K562 (cell line): ENCODE results near the gene CDKL1. TPM values are rescaled to one million over a fixed set of nuclear protein-coding genes. Genes with fewer than 3 reads are reported as not detected.

Experiments used
- FOXK1 ChIP-seq: sonication (generic); formaldehyde crosslinking; IDR thresholded peaks from 2 replicates; pipeline ENCODE4 v1.8.0; 2022; ENCODE audit warnings: missing genetic modification reagents, mild to moderate bottlenecking, borderline replicate concordance
- HNRNPLL ChIP-seq: fragments of 200-400 bp; formaldehyde crosslinking; IDR thresholded peaks from 2 replicates; pipeline ENCODE4 v1.6.1; 2017; ENCODE audit warnings: low read length, low read depth, mild to moderate bottlenecking; ENCODE audit not compliant: poor library complexity, severe bottlenecking
- ID3 ChIP-seq, 2 experiments: fragments of 250-450 bp in 1 of 2; fragments of 450-650 bp in 1 of 2; sonication (Bioruptor Pico) in 1 of 2; IDR thresholded peaks; 2 replicates each; pipeline versions ENCODE4 v1.6.1 to v1.8.0; 2016 to 2021; ENCODE audit warnings: mild to moderate bottlenecking in 2 of 2, moderate library complexity in 2 of 2, missing compliant biosample characterization in 1 of 2, missing genetic modification characterization in 1 of 2
- RBFOX2 ChIP-seq: fragments of 200-400 bp; formaldehyde crosslinking; IDR thresholded peaks from 2 replicates; pipeline ENCODE4 v1.6.1; 2017; ENCODE audit warnings: low read depth, mild to moderate bottlenecking, low read length, moderate library complexity
- SAFB ChIP-seq: fragments of 200-400 bp; formaldehyde crosslinking; IDR thresholded peaks from 2 replicates; pipeline ENCODE4 v1.6.1; 2017; ENCODE audit warnings: low read depth, low read length, borderline replicate concordance
- ZFX ChIP-seq: sonication (generic); formaldehyde crosslinking; IDR thresholded peaks from 2 replicates; pipeline ENCODE4 v1.8.0; 2022; ENCODE audit warnings: mild to moderate bottlenecking, missing genetic modification reagents, moderate library complexity
- ZNF197 ChIP-seq: fragments of 200-800 bp; sonication (Bioruptor generic); IDR thresholded peaks from 2 replicates; pipeline ENCODE4 v1.6.1; 2016; ENCODE audit warnings: low read depth, missing genetic modification characterization, missing compliant biosample characterization
- ZNF431 ChIP-seq: sonication (generic); formaldehyde crosslinking; IDR thresholded peaks from 2 replicates; pipeline ENCODE4 v1.8.0; 2022; ENCODE audit warnings: mild to moderate bottlenecking, missing genetic modification reagents
- ZNF592 ChIP-seq: fragments of 450-650 bp; IDR thresholded peaks from 2 replicates; pipeline ENCODE4 v1.6.1; 2017; ENCODE audit warnings: antibody characterized with exemption, mild to moderate bottlenecking
- ZNF609 ChIP-seq: sonication (generic); formaldehyde crosslinking; IDR thresholded peaks from 2 replicates; pipeline ENCODE4 v1.8.1; 2023; ENCODE audit warnings: missing genetic modification reagents, mild to moderate bottlenecking, borderline replicate concordance
- polyA plus RNA-seq, 8 experiments: library from polyadenylated mRNA; depleted of rRNA in 4 of 8; stranded (reverse) in 5 of 8; unstranded in 3 of 8; fragments of >200 nt; fragmentation: Nextera tagmentation in 2 of 8; fragmentation: Illumina TruSeq in 1 of 8; extraction: Ambion mirVana in 2 of 8; extraction: Trizol in 1 of 8; gene quantifications; 2 replicates each; pipeline versions ENCODE4 v1.2.1 to v1.2.3, GENCODE V29; 2011 to 2014; ENCODE audit warnings: inconsistent platforms in 1 of 8, missing spikeins in 1 of 8
- total RNA-seq, 7 experiments: library from RNA; depleted of rRNA in 6 of 7; stranded (reverse); fragments of >200 nt in 6 of 7; fragmentation: Illumina TruSeq in 2 of 7; extraction: Trizol in 2 of 7; gene quantifications; 2 replicates each; pipeline versions ENCODE4 v1.2.1 to v1.2.3, GENCODE V29; 2011 to 2021; ENCODE audit warnings: low replicate concordance in 1 of 7
- TF ChIP-seq, protein P1 (sequence below): sonication (generic); formaldehyde crosslinking; IDR thresholded peaks from 2 replicates; pipeline ENCODE4 v1.8.0; 2022; ENCODE audit warnings: mild to moderate bottlenecking, missing genetic modification reagents

CDKL1 gene
- total and polyA plus RNA-seq, 9 of the 15 experiments (the other 6 are each of a cell fraction or from before 2014, with no cell fraction given) = 2.3 to 35.0 (median 7.5) TPM

- TF ChIP-seq ZNF197 (CRISPR knock-in tag) (no peak), ID3 (CRISPR knock-in tag; IDR thresholded peaks at IDR 0.05) (no peak), ID3 (tag; IDR thresholded peaks at IDR 0.05) (no peak; the same call in 1 of the 2 replicates), RBFOX2 (peak; percentile 81), FOXK1 (no peak), HNRNPLL (peak; percentile 61), ZNF592 (peak; percentile 45; the same call in 1 of the 2 replicates), ZNF431 (peak; percentile 55; the same call in 1 of the 2 replicates), SAFB (peak; percentile 54; the same call in 1 of the 2 replicates), ZNF609 (CRISPR knock-in tag) (no peak), ZFX (CRISPR knock-in tag) (peak; percentile 83)
- TF ChIP-seq, protein P1, sequence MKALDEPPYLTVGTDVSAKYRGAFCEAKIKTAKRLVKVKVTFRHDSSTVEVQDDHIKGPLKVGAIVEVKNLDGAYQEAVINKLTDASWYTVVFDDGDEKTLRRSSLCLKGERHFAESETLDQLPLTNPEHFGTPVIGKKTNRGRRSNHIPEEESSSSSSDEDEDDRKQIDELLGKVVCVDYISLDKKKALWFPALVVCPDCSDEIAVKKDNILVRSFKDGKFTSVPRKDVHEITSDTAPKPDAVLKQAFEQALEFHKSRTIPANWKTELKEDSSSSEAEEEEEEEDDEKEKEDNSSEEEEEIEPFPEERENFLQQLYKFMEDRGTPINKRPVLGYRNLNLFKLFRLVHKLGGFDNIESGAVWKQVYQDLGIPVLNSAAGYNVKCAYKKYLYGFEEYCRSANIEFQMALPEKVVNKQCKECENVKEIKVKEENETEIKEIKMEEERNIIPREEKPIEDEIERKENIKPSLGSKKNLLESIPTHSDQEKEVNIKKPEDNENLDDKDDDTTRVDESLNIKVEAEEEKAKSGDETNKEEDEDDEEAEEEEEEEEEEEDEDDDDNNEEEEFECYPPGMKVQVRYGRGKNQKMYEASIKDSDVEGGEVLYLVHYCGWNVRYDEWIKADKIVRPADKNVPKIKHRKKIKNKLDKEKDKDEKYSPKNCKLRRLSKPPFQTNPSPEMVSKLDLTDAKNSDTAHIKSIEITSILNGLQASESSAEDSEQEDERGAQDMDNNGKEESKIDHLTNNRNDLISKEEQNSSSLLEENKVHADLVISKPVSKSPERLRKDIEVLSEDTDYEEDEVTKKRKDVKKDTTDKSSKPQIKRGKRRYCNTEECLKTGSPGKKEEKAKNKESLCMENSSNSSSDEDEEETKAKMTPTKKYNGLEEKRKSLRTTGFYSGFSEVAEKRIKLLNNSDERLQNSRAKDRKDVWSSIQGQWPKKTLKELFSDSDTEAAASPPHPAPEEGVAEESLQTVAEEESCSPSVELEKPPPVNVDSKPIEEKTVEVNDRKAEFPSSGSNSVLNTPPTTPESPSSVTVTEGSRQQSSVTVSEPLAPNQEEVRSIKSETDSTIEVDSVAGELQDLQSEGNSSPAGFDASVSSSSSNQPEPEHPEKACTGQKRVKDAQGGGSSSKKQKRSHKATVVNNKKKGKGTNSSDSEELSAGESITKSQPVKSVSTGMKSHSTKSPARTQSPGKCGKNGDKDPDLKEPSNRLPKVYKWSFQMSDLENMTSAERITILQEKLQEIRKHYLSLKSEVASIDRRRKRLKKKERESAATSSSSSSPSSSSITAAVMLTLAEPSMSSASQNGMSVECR (CRISPR knock-in tag) = peak; percentile 84
These were observed at the start of gene CDKL1 (continued) for GRCh38 chr14:50396631-50397389.
